ENCODE results near the gene ATXN10.
A peak's percentile ranks its signal among the peaks of the same experiment; 100 is the strongest.

Gene ATXN10

DNA sequence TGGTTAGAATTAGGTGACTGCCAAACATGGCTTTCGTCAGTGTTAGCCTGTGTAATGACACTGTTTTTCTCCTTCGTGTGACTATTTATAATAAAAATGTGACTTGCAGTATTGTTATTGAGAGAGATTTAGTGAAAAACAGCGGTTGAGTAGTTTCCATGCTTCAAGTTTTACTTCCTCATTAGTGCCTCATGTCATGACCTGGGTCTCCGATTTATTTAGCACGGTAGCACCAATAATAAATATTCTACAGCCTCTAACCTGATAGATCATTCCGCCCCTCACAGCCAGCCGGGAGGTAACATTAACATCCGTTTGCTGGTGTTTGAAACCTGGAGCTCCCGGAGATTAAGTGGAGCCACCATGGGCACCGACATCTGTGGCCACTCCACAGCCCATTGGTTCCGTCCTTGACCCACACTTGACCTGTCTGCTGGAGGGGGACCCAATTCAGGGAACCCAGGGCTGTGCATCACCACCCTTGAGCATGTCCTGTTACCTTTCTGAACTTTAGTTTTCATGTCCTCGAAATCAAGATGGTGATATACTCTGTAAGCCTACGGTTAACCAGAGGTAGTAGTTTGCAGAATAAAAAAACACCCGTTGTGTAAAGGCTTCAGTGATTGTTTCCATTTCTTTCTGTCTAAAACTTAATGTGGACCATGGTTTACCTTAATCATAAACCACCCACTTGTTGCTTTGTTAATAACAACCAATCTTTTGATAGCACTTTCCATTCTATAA lies 104.1 kb downstream of the ATXN10 start:
- H3K79me1 ChIP-seq (replicated peaks; ENCODE audit: low read length, poor library complexity, severe bottlenecking): peaks cover 11% of the 10 kb centered on the region
- 93% methylated on average over 14 of the region's 14 CpGs for WGBS
- no peak overlapping the region for H3K4ac ChIP-seq (ENCODE audit: low read depth in 1 of 2, low read length in 2 of 2)
- H3K4me1 ChIP-seq (ENCODE audit: control insufficient read depth, insufficient read depth, low read depth, low read length): peaks cover 11% of the 10 kb centered on the region
- DNase-seq: no peak
- H2BK15ac ChIP-seq (ENCODE audit: low read depth, poor library complexity, severe bottlenecking): no peak overlapping the region
- no peak overlapping the region for H2BK120ac ChIP-seq (ENCODE audit: low read depth, low read length)
- no peaks in the 10 kb centered on the region for H3K9me3 ChIP-seq (ENCODE audit: control insufficient read depth, low read length)
- H3K23ac ChIP-seq (ENCODE audit: low read length in 2 of 2): no peak overlapping the region
- no peak overlapping the region for H3K14ac ChIP-seq (ENCODE audit: low read length in 2 of 2)
- peak overlapping the region; percentile 75 for H2AK5ac ChIP-seq (ENCODE audit: low read length, severe bottlenecking)
- H3K4me2 ChIP-seq (ENCODE audit: low read length, poor library complexity, severe bottlenecking): no peak overlapping the region
- H4K91ac ChIP-seq (ENCODE audit: low read length): no peak overlapping the region
- H2BK12ac ChIP-seq (ENCODE audit: low read length in 2 of 2): no peak overlapping the region
- no peak overlapping the region for H3K4me3 ChIP-seq (ENCODE audit: insufficient read depth in 1 of 2, low read depth in 1 of 2, low read length in 2 of 2)
- peaks cover 9 to 30% of the 10 kb centered on the region in 2 experiments for H3K36me3 ChIP-seq (ENCODE audit: control insufficient read depth in 1 of 2, insufficient read depth in 2 of 2, low read depth in 1 of 2, low read length in 2 of 2)
- H3K18ac ChIP-seq (ENCODE audit: low read depth in 1 of 2, low read length in 2 of 2): no peak overlapping the region
- no peak overlapping the region for H4K8ac ChIP-seq (ENCODE audit: low read length)
- peak overlapping the region; percentile 10 for H2BK5ac ChIP-seq (ENCODE audit: low read depth, low read length, poor library complexity, severe bottlenecking)
- no peaks in the 10 kb centered on the region for H3K27me3 ChIP-seq (ENCODE audit: control insufficient read depth in 1 of 2, insufficient read depth in 1 of 2, low read length in 2 of 2)
- no peak overlapping the region for H2AFZ ChIP-seq (ENCODE audit: low read depth, low read length)
- no peak overlapping the region for H3K9ac ChIP-seq (ENCODE audit: low read length)
- H3K27ac ChIP-seq (ENCODE audit: low read length, poor library complexity, severe bottlenecking): peak overlapping the region; percentile 88

- no peak for DNase-seq
- WGBS: 100% methylated on average over 2 of the region's 2 CpGs
- Histone ChIP-seq H2BK15ac (ENCODE audit: low read depth, poor library complexity, severe bottlenecking) (no peak overlapping the region), H3K27me3 (ENCODE audit: control insufficient read depth in 1 of 2, insufficient read depth in 1 of 2, low read length in 2 of 2) (no peaks in the 10 kb centered on the region), H3K79me1 (replicated peaks; ENCODE audit: low read length, poor library complexity, severe bottlenecking) (peaks cover 14% of the 10 kb centered on the region), H3K9ac (ENCODE audit: low read length) (no peak overlapping the region), H3K4ac (ENCODE audit: low read depth in 1 of 2, low read length in 2 of 2) (no peak overlapping the region), H3K23ac (ENCODE audit: low read length in 2 of 2) (no peak overlapping the region), H2BK120ac (ENCODE audit: low read depth, low read length) (no peak overlapping the region), H3K36me3 (ENCODE audit: control insufficient read depth in 1 of 2, insufficient read depth in 2 of 2, low read depth in 1 of 2, low read length in 2 of 2) (peaks cover 10 to 25% of the 10 kb centered on the region in 2 experiments), H3K14ac (ENCODE audit: low read length in 2 of 2) (no peak overlapping the region), H2BK12ac (ENCODE audit: low read length in 2 of 2) (no peak overlapping the region), H2AK5ac (ENCODE audit: low read length, severe bottlenecking) (peak overlapping the region; percentile 83), H3K18ac (ENCODE audit: low read depth in 1 of 2, low read length in 2 of 2) (no peak overlapping the region), H2AFZ (ENCODE audit: low read depth, low read length) (no peak overlapping the region), H4K91ac (ENCODE audit: low read length) (no peak overlapping the region), H3K4me2 (ENCODE audit: low read length, poor library complexity, severe bottlenecking) (no peak overlapping the region), H3K4me1 (ENCODE audit: control insufficient read depth, insufficient read depth, low read depth, low read length) (peaks cover 14% of the 10 kb centered on the region), H2BK5ac (ENCODE audit: low read depth, low read length, poor library complexity, severe bottlenecking) (no peak overlapping the region), H3K9me3 (ENCODE audit: control insufficient read depth, low read length) (no peaks in the 10 kb centered on the region), H4K8ac (ENCODE audit: low read length) (no peak overlapping the region), H3K27ac (ENCODE audit: low read length, poor library complexity, severe bottlenecking) (peak overlapping the region; percentile 88), H3K4me3 (ENCODE audit: insufficient read depth in 1 of 2, low read depth in 1 of 2, low read length in 2 of 2) (no peak overlapping the region)
Observed at GRCh38 chr22:45776313-45776585, 104.6 kb downstream of the ATXN10 start.

GRCh38 chr22:45777046-45777851 lies 105.6 kb downstream of the ATXN10 start:
- peaks cover 11 to 25% of the 10 kb centered on the region in 2 experiments for H3K36me3 ChIP-seq (ENCODE audit: control insufficient read depth in 1 of 2, insufficient read depth in 2 of 2, low read depth in 1 of 2, low read length in 2 of 2)
- H3K4me3 ChIP-seq (ENCODE audit: insufficient read depth in 1 of 2, low read depth in 1 of 2, low read length in 2 of 2): no peak overlapping the region
- DNase-seq: no peak
- H3K18ac ChIP-seq (ENCODE audit: low read depth in 1 of 2, low read length in 2 of 2): no peak overlapping the region
- no peak overlapping the region for H3K4ac ChIP-seq (ENCODE audit: low read depth in 1 of 2, low read length in 2 of 2)
- no peaks in the 10 kb centered on the region for H3K27me3 ChIP-seq (ENCODE audit: control insufficient read depth in 1 of 2, insufficient read depth in 1 of 2, low read length in 2 of 2)
- H4K91ac ChIP-seq (ENCODE audit: low read length): no peak overlapping the region
- peaks cover 16% of the 10 kb centered on the region for H3K79me1 ChIP-seq (replicated peaks; ENCODE audit: low read length, poor library complexity, severe bottlenecking)
- 81% methylated on average over 5 of the region's 6 CpGs for WGBS
- no peak overlapping the region for H2AFZ ChIP-seq (ENCODE audit: low read depth, low read length)
- H3K4me1 ChIP-seq (ENCODE audit: control insufficient read depth, insufficient read depth, low read depth, low read length): peaks cover 13% of the 10 kb centered on the region
- H3K9ac ChIP-seq (ENCODE audit: low read length): no peak overlapping the region
- H4K8ac ChIP-seq (ENCODE audit: low read length): no peak overlapping the region
- no peak overlapping the region for H2BK12ac ChIP-seq (ENCODE audit: low read length in 2 of 2)
- no peak overlapping the region for H3K4me2 ChIP-seq (ENCODE audit: low read length, poor library complexity, severe bottlenecking)
- H3K23ac ChIP-seq (ENCODE audit: low read length in 2 of 2): no peak overlapping the region
- H3K27ac ChIP-seq (ENCODE audit: low read length, poor library complexity, severe bottlenecking): peak overlapping the region; percentile 98
- H3K9me3 ChIP-seq (ENCODE audit: control insufficient read depth, low read length): no peaks in the 10 kb centered on the region
- H2BK5ac ChIP-seq (ENCODE audit: low read depth, low read length, poor library complexity, severe bottlenecking): no peak overlapping the region
- no peak overlapping the region for H3K14ac ChIP-seq (ENCODE audit: low read length in 2 of 2)
- H2AK5ac ChIP-seq (ENCODE audit: low read length, severe bottlenecking): no peak overlapping the region
- no peak overlapping the region for H2BK15ac ChIP-seq (ENCODE audit: low read depth, poor library complexity, severe bottlenecking)
- H2BK120ac ChIP-seq (ENCODE audit: low read depth, low read length): no peak overlapping the region

GRCh38 chr22:45777852-45778375 lies 106.3 kb downstream of the ATXN10 start:
- Histone ChIP-seq H4K8ac (ENCODE audit: low read length) (no peak overlapping the region), H3K36me3 (ENCODE audit: control insufficient read depth in 1 of 2, insufficient read depth in 2 of 2, low read depth in 1 of 2, low read length in 2 of 2) (peaks cover 11 to 25% of the 10 kb centered on the region in 2 experiments), H2BK120ac (ENCODE audit: low read depth, low read length) (no peak overlapping the region), H3K9ac (ENCODE audit: low read length) (no peak overlapping the region), H3K9me3 (ENCODE audit: control insufficient read depth, low read length) (no peaks in the 10 kb centered on the region), H2AFZ (ENCODE audit: low read depth, low read length) (no peak overlapping the region), H2BK15ac (ENCODE audit: low read depth, poor library complexity, severe bottlenecking) (no peak overlapping the region), H2AK5ac (ENCODE audit: low read length, severe bottlenecking) (peak overlapping the region; percentile 89), H3K4me1 (ENCODE audit: control insufficient read depth, insufficient read depth, low read depth, low read length) (peaks cover 13% of the 10 kb centered on the region), H3K23ac (ENCODE audit: low read length in 2 of 2) (no peak overlapping the region), H3K4me2 (ENCODE audit: low read length, poor library complexity, severe bottlenecking) (no peak overlapping the region), H3K14ac (ENCODE audit: low read length in 2 of 2) (no peak overlapping the region), H3K4ac (ENCODE audit: low read depth in 1 of 2, low read length in 2 of 2) (no peak overlapping the region), H2BK5ac (ENCODE audit: low read depth, low read length, poor library complexity, severe bottlenecking) (no peak overlapping the region), H3K79me1 (replicated peaks; ENCODE audit: low read length, poor library complexity, severe bottlenecking) (peaks cover 19% of the 10 kb centered on the region), H3K18ac (ENCODE audit: low read depth in 1 of 2, low read length in 2 of 2) (no peak overlapping the region), H4K91ac (ENCODE audit: low read length) (no peak overlapping the region), H3K4me3 (ENCODE audit: insufficient read depth in 1 of 2, low read depth in 1 of 2, low read length in 2 of 2) (no peak overlapping the region), H2BK12ac (ENCODE audit: low read length in 2 of 2) (no peak overlapping the region), H3K27ac (ENCODE audit: low read length, poor library complexity, severe bottlenecking) (peak overlapping the region; percentile 98), H3K27me3 (ENCODE audit: control insufficient read depth in 1 of 2, insufficient read depth in 1 of 2, low read length in 2 of 2) (no peaks in the 10 kb centered on the region)
- DNase-seq: no peak
- 98% methylated on average over 2 of the region's 3 CpGs for WGBS
